Epithelial cell of esophagus (primary cell): ENCODE data around the gene PTCD3.
A peak's percentile ranks its signal among the peaks of the same experiment; 100 is the strongest.

Experiments used
- DNase-seq: peaks from one replicate; pipeline ENCODE4 v3.0.0; 2010; ENCODE audit warnings: low read depth
- H3K4me3 ChIP-seq: 2 replicates; pipeline ENCODE4 v1.5.1; 2011; ENCODE audit warnings: mild to moderate bottlenecking, low read length, control low read depth
- TF ChIP-seq, protein P1 (sequence below): IDR thresholded peaks from 2 replicates; pipeline ENCODE4 v1.5.1; 2011; ENCODE audit warnings: low read depth, mild to moderate bottlenecking, low read length, control low read depth, inconsistent platforms; ENCODE audit not compliant: insufficient read depth; ENCODE audit errors: missing control alignments

The PTCD3 gene

DNA sequence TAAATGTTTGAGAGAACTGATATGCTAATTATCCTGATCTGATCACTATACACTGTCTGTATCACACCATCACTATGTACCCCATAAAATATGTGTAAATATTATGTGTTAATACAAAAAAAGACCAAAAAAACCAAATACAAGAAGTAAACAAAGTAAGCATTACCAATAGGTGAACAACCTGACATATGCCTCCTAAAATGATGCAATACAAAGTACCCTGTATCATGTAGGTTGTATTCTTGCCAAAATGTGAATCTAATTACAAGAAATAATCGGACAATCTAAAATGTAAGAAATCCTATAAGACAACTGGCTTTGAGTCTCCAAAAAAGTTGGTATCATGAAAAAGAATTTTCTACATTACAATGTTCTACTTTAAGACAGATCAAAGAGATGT, 8.1 kb upstream of the PTCD3 start:
- no peak overlapping the region for H3K4me3 ChIP-seq
- TF ChIP-seq, protein P1, sequence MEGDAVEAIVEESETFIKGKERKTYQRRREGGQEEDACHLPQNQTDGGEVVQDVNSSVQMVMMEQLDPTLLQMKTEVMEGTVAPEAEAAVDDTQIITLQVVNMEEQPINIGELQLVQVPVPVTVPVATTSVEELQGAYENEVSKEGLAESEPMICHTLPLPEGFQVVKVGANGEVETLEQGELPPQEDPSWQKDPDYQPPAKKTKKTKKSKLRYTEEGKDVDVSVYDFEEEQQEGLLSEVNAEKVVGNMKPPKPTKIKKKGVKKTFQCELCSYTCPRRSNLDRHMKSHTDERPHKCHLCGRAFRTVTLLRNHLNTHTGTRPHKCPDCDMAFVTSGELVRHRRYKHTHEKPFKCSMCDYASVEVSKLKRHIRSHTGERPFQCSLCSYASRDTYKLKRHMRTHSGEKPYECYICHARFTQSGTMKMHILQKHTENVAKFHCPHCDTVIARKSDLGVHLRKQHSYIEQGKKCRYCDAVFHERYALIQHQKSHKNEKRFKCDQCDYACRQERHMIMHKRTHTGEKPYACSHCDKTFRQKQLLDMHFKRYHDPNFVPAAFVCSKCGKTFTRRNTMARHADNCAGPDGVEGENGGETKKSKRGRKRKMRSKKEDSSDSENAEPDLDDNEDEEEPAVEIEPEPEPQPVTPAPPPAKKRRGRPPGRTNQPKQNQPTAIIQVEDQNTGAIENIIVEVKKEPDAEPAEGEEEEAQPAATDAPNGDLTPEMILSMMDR = no peak
- no peak for DNase-seq

DNA sequence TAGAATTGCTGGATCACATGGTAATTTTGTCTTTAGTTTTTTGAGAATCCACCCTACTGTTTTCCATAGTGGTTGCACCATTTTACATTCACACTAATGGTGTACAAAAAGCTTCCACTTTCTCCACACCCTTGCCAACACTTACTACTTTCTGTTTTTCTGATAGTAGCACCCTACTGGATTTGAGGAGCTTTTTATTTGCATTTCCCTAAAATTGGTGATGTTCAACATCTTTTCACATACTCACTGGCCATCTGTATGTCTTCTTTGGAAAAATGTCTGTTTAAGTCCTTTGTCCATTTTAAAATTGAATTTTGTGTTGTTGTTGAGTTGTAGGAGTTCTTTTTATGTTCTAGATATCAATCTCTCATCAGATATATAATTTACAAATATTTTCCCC, 3.9 kb upstream of the PTCD3 start:
- no peak overlapping the region for H3K4me3 ChIP-seq

DNA sequence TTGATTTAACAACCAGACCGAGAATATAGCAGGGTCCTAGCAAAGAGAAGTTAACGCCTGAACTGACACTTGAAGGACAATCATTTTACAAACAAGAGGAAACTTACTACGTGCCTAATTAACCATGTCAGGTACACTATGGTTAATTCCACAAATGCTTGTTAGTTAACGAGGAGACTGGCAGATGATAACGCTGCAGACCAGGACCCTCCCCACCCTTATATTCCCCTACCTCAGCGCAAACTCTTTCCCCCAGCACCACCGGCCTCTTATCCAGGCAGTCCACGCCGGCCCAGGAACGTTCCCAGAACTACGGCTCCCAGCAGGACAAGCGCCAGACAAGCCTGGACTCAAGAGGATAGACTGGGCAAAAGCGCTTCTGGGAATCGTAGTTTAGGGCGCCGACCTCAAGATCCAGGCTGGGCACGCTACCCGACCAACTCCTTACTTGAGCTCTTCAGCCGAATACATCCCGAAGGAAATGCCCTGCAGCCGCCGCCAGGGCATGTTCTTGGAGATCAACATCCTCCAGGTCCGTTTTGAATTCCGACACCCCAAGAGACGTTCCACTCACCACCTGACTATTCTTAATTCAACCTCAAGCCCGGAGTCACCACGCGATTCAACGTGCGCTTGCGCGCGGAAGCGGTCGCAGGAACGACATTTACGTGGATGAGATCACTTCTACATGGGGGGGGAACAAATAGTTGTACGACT, 625 bp upstream of the PTCD3 start, which contains the start of gene POLR1A:
TSS of gene POLR1A (minus strand) at position 635 of the 717 bp plus-strand sequence. CDS start at position 525, 110 bp downstream.
- peak; percentile 95 for DNase-seq
- TF ChIP-seq, protein P1 = peak; percentile 17
- H3K4me3 ChIP-seq = peak within 1 kb of the TSS; percentile 69

More for the DNA sequence above, 3.9 kb upstream of the PTCD3 start:
- TF ChIP-seq, protein P1 = no peak
- DNase-seq = no peak

DNA sequence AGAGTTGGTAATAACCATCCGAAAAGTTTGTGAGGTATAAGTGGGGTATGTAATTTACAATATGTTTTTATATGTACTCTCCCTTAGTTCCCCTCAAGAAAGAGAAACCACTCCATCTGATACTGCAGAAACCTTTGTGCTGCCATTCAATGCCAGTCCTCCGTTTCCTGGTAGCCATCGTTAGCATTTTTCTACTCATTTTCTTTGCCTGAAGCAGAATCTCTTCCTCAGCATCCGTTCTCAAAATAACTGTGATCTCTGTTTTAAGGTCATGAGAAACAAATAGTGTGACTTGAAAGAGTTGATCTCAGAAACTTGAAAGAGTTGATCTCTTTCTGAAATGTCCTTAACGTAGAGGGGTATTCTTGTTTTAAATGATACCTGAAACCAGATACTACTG, 996 bp downstream of the PTCD3 start:
- TF ChIP-seq, protein P1 = no peak
- DNase-seq = peak; percentile 2
- H3K4me3 ChIP-seq = peak overlapping the region; percentile 69

DNA sequence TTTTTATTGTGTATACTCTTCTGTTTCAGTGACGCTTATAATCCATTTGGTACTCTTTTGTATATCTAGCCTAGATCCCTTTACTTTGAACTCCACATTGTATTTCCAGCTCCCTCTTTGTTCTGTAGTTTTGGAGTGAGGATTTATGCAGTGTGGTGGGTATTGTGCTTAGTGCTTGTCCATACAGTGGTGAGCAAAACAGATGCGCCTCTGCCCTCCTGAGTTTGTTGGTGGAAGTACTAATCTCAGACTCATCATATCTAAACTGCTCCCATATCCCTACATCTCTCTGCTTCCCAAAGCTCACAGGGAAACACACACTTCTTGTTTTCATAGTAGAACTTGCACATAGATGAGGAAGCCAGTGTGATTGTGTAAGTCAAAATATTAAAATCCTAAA, 12.1 kb downstream of the PTCD3 start:
- TF ChIP-seq, protein P1 = no peak
- no peak overlapping the region for H3K4me3 ChIP-seq
- DNase-seq = no peak

DNA sequence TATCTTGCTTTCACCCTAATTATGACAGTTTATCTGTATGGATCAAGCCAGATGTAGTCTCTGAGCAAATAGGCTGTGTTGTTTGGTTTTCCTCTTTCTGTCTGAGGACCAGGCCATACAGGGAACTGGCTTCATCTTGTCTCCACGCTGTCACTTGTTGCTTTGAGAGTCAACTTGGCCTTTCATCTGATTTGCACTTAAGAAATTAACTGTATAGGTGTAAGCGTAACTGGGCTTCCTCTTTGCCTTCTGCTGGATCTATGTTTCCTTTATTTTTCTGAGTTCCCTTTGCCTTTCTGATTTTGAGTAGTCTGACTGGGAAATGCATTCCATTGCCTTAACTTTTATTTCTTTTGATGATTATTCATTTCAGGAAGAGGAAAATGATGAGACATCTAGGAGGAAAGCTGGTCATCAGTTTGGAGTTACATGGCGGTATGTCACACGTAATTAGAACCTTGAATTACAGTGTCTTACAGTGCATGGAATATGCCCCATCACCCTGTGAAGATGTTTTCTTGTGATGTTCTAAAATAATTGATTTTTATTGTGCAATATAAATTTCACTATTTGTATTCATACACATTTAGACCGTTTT, 17.4 kb downstream of the PTCD3 start:
- TF ChIP-seq, protein P1 = no peak
- no peak overlapping the region for H3K4me3 ChIP-seq
- DNase-seq = no peak
